ENCODE measurements around the gene APMAP.

Gene APMAP

DNA sequence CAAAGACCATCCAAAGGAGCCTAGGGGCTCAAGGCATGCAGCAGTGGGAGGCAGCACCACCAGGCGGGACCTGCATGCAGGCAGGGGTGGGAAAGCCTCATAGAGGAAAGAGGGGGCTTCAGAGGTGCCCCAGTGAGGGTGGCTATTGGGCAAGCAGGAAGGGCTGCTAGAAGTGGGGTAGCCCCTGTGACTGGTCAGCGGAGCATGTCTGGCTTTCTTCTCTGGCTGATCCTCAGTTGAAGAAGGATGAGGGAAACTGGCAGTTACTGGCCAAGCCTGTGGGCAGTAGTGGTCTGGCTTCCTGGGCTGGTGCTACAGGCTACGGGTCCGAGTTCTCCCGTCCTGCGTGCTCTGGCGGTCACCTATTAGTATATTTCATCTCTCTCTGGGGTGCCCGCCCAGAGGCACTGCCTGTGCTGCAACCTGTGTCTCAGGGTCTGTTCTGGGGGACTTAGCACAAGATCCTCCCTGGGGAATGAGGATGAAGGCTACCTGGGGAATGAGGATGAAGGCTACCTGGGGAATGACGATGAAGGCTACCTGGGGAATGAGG lies 79.4 kb downstream of the APMAP start:
- TF ChIP-seq TAF1 (IDR thresholded peaks at IDR 0.05; ENCODE audit: borderline replicate concordance, insufficient read depth, low read length) (no peak), POLR2AphosphoS5 (IDR thresholded peaks at IDR 0.05; ENCODE audit: low read depth, low read length) (no peak), SIN3A (IDR thresholded peaks at IDR 0.05; ENCODE audit: borderline replicate concordance, insufficient read depth, low read length) (no peak), FOXP2 (optimal IDR thresholded peaks at IDR 0.05; ENCODE audit: borderline replicate concordance, extremely low read depth, extremely low read length, insufficient read depth) (no peak)
- TF ChIP-seq, protein P1, sequence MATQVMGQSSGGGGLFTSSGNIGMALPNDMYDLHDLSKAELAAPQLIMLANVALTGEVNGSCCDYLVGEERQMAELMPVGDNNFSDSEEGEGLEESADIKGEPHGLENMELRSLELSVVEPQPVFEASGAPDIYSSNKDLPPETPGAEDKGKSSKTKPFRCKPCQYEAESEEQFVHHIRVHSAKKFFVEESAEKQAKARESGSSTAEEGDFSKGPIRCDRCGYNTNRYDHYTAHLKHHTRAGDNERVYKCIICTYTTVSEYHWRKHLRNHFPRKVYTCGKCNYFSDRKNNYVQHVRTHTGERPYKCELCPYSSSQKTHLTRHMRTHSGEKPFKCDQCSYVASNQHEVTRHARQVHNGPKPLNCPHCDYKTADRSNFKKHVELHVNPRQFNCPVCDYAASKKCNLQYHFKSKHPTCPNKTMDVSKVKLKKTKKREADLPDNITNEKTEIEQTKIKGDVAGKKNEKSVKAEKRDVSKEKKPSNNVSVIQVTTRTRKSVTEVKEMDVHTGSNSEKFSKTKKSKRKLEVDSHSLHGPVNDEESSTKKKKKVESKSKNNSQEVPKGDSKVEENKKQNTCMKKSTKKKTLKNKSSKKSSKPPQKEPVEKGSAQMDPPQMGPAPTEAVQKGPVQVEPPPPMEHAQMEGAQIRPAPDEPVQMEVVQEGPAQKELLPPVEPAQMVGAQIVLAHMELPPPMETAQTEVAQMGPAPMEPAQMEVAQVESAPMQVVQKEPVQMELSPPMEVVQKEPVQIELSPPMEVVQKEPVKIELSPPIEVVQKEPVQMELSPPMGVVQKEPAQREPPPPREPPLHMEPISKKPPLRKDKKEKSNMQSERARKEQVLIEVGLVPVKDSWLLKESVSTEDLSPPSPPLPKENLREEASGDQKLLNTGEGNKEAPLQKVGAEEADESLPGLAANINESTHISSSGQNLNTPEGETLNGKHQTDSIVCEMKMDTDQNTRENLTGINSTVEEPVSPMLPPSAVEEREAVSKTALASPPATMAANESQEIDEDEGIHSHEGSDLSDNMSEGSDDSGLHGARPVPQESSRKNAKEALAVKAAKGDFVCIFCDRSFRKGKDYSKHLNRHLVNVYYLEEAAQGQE (IDR thresholded peaks at IDR 0.05; ENCODE audit: insufficient read depth in 1 of 2, low read depth in 2 of 2, low read length in 2 of 2): no peak

Measured in PFSK-1 (cell line).